ENCODE results near the gene SRP14.
"Not testable (repeated sequence)": the region's sequence is repeated elsewhere in the genome, so short reads cannot be mapped to it uniquely, and the experiment has no call there.

Gene SRP14

GRCh38 chr15:40048926-40049475, 10.0 kb upstream of the SRP14 start:
- no peak for DNase-seq

- DNase-seq = peak; percentile 40
These were observed 9.3 kb upstream of the SRP14 start for GRCh38 chr15:40048211-40048792.

GRCh38 chr15:40047415-40048210, 8.6 kb upstream of the SRP14 start:
- peak; percentile 53 for DNase-seq

- DNase-seq = no peak
These were observed 7.9 kb upstream of the SRP14 start for GRCh38 chr15:40046721-40047414.

GRCh38 chr15:40045572-40046217, 6.7 kb upstream of the SRP14 start:
- DNase-seq = no peak

GRCh38 chr15:40044717-40045571, 6.0 kb upstream of the SRP14 start:
- DNase-seq = peak; percentile 91

- DNase-seq = no peak
These were observed 5.1 kb upstream of the SRP14 start for GRCh38 chr15:40043927-40044716.

GRCh38 chr15:40042791-40043320, 3.9 kb upstream of the SRP14 start:
- DNase-seq = no peak

GRCh38 chr15:40040770-40041169, 1.8 kb upstream of the SRP14 start:
- no peak for DNase-seq

GRCh38 chr15:40040293-40040635, 1.3 kb upstream of the SRP14 start:
- no peak for DNase-seq

GRCh38 chr15:40038275-40038637, 725 bp downstream of the SRP14 start:
- no peak for DNase-seq

- no peak for DNase-seq
These were observed 1.3 kb downstream of the SRP14 start for GRCh38 chr15:40037721-40038120.

- not testable (repeated sequence) for DNase-seq
These were observed 3.8 kb downstream of the SRP14 start for GRCh38 chr15:40035182-40035581.

- DNase-seq = no peak
These were observed 4.6 kb downstream of the SRP14 start for GRCh38 chr15:40034186-40034946.

GRCh38 chr15:40032125-40032839, 6.7 kb downstream of the SRP14 start:
- no peak for DNase-seq

GRCh38 chr15:40031300-40031699, 7.7 kb downstream of the SRP14 start:
- DNase-seq = no peak

- no peak for DNase-seq
These were observed 8.7 kb downstream of the SRP14 start for GRCh38 chr15:40029979-40030893.

- DNase-seq = no peak
These were observed 10.1 kb downstream of the SRP14 start for GRCh38 chr15:40028853-40029252.

GRCh38 chr15:40028193-40028592, 10.8 kb downstream of the SRP14 start:
- no peak for DNase-seq
